Ishikawa (cell line): ENCODE measurements around the gene ZBTB18.
A peak's percentile ranks its signal among the peaks of the same experiment; 100 is the strongest.

Experiments
- CEBPB ChIP-seq: IDR thresholded peaks from 2 replicates; pipeline ENCODE4 v1.6.1; 2012
- CREB1 ChIP-seq: IDR thresholded peaks from 2 replicates; pipeline ENCODE4 v1.6.1; 2012; ENCODE audit warnings: low read depth
- EGR1 ChIP-seq: IDR thresholded peaks from 2 replicates; pipeline ENCODE4 v1.6.1; 2012
- EP300 ChIP-seq: IDR thresholded peaks from 2 replicates; pipeline ENCODE4 v1.6.1; 2012; ENCODE audit warnings: borderline replicate concordance
- FOXM1 ChIP-seq: IDR thresholded peaks from 2 replicates; pipeline ENCODE4 v1.6.1; 2012; ENCODE audit warnings: low read depth, borderline replicate concordance
- NFIC ChIP-seq: IDR thresholded peaks from 2 replicates; pipeline ENCODE4 v1.6.1; 2012
- RAD21 ChIP-seq: IDR thresholded peaks from 2 replicates; pipeline ENCODE4 v1.6.1; 2012; ENCODE audit warnings: low read depth
- REST ChIP-seq: IDR thresholded peaks from 2 replicates; pipeline ENCODE4 v1.6.1; 2012; ENCODE audit warnings: low read depth, mild to moderate bottlenecking
- TAF1 ChIP-seq: IDR thresholded peaks from 2 replicates; pipeline ENCODE4 v1.6.1; 2012; ENCODE audit warnings: low read depth, mild to moderate bottlenecking
- TCF12 ChIP-seq: IDR thresholded peaks from 2 replicates; pipeline ENCODE4 v1.6.1; 2012; ENCODE audit warnings: low read depth
- TEAD4 ChIP-seq: IDR thresholded peaks from 2 replicates; pipeline ENCODE4 v1.6.1; 2012
- USF1 ChIP-seq: IDR thresholded peaks from 2 replicates; pipeline ENCODE4 v1.6.1; 2012
- YY1 ChIP-seq: IDR thresholded peaks from 2 replicates; pipeline ENCODE4 v1.6.1; 2012; ENCODE audit warnings: low read depth
- ZBTB7A ChIP-seq: IDR thresholded peaks from 2 replicates; pipeline ENCODE4 v1.6.1; 2012; ENCODE audit warnings: low read depth
- TF ChIP-seq, protein P1 (sequence below): IDR thresholded peaks from 2 replicates; pipeline ENCODE4 v1.6.1; 2012

ZBTB18 gene

GRCh38 chr1:244047621-244048255 is 3.3 kb upstream of the ZBTB18 start:
- TF ChIP-seq, protein P1, sequence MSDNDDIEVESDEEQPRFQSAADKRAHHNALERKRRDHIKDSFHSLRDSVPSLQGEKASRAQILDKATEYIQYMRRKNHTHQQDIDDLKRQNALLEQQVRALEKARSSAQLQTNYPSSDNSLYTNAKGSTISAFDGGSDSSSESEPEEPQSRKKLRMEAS: peak; percentile 26; the same call in 1 of the 2 replicates
- TF ChIP-seq FOXM1 (no peak), TCF12 (peak; percentile 41; the same call in 1 of the 2 replicates)

DNA sequence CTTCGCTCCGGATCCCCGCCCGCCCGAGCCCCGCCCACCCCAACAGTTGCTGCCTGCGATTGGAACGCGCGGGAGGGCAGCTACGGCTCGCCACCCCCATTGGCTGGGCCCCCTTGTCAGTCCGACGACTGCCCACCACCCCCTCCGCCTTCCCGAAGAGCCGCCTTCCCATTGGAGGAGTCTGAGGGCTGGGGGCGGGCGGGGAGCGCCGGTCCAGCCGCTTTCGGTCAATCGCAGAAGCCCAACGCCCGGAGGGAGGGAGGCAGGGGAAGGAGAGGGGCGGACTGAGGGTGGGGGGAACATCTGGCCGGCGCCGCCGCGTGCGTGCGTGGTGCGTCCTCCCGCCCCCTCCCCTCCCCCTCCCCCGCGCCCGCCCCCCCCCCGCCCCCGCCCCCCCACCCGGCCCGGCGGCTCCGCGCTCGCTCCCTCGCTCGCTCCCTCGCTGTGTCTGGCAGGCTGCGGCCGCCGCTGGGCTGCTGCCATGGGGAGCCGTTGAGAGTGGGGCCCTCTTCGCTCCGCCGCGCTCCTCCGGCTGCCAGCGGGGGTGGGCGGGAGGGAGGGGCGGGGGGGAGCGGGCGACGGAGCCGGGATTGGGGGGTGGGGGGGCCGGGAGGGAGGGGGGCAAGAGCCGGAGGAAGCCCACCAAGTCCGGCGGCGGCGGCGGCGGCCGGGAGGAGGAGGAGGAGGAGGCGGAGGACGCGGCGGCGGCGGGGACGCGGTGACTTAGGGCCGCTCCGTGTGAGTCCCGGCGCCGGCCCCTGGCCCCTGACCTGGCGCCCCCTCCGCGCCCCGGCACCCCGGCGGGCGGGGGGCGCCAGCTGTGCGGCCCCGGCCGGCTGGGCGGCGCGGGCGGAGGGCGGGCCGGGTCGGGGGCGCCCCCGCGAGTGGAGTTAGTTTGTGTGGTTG is 2.6 kb upstream of the ZBTB18 start:
- 0 out of 2 replicates have a peak, but pooled peaks have one; percentile 10 for TF ChIP-seq ZBTB7A
- no peak for TF ChIP-seq FOXM1
- TF ChIP-seq, protein P1: no peak

DNA sequence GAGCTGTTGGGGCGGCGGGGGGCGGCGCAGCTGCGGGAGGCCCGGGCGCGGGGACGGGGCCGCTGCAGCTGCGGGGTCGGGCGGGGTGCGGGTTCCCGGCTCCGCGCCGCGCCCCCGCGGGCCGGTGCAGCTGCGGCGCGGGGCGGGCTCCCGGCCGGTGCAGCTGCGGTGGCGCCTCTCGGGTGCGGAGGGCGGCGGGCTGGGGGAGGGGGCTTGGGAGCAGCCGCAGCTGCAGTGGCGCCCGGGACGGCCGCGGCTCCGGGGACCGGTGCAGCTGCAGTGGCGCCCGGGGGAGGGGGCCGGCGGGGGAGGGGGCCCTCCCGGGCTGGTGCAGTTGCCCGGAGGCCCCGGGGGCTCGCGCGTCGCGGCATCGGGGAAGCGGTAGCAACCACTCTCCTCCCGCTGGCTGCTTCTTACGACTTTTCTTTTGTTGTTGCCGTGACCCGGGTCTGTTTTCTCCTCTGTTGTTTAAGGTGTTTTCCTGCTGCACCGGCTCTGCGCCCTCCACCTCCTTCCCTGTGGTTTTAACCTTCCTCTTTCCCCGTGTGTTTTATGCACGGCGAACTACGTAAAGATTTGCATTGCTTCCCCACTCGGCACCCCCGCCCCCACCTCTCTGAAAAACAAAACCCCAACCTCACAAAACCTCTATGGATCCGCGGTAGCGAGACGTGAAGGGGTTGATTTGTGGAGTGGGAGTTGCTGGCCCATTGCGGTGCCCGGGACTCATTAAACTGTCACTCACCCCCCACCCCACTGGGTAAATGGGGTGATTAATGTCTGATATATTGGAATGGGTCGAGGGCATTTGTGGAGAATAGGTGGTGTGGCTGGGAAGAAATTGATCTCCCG is 1.7 kb upstream of the ZBTB18 start:
- TF ChIP-seq, protein P1: no peak
- TF ChIP-seq TEAD4 (no peak), TAF1 (no peak), EGR1 (no peak), NFIC (no peak), EP300 (no peak), FOXM1 (no peak), YY1 (no peak), CREB1 (no peak)

DNA sequence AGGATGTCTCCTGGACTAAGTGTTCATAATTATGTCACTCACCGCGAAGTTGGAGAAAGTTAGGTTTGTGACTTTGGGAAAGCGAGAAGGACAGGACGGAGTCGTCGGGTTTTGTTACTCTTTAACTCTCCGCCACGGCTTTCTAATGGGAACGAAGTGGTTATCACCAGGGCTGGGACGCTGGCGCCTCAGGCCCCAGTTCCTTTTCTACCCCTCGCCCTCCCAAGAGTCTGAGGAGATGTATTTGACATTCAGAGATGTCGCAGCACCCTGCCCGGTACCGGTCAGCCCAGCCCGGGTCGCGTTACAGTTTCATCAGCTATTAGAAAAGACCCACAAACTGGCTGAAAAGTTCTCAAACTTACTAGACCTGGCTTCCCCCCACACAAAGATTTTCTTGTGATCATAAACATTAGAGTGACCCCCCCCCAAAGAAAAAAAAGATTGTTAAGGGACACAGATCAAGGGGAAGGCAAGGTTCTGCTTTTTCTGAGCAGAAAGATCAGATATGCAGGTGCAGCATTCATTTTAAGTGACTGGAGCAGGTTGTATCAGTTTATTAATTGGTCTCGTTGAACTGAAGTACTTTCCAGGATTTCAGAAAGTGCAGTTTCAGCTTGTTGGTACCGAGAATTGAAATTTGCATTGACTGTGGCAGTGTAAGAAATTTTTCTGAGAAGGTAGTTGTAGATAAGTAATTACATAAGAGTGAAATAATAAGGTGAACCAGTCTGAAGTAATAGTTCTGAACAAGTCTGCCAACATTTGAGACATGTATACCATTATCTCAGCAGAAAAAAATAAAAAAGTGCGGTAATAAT is 859 bp upstream of the ZBTB18 start:
- TF ChIP-seq FOXM1: no peak
- TF ChIP-seq TAF1: no peak
- TF ChIP-seq EGR1: no peak
- TF ChIP-seq USF1: no peak
- TF ChIP-seq EP300: no peak
- TF ChIP-seq CEBPB: no peak
- no peak for TF ChIP-seq REST
- TF ChIP-seq ZBTB7A: no peak
- no peak for TF ChIP-seq YY1

DNA sequence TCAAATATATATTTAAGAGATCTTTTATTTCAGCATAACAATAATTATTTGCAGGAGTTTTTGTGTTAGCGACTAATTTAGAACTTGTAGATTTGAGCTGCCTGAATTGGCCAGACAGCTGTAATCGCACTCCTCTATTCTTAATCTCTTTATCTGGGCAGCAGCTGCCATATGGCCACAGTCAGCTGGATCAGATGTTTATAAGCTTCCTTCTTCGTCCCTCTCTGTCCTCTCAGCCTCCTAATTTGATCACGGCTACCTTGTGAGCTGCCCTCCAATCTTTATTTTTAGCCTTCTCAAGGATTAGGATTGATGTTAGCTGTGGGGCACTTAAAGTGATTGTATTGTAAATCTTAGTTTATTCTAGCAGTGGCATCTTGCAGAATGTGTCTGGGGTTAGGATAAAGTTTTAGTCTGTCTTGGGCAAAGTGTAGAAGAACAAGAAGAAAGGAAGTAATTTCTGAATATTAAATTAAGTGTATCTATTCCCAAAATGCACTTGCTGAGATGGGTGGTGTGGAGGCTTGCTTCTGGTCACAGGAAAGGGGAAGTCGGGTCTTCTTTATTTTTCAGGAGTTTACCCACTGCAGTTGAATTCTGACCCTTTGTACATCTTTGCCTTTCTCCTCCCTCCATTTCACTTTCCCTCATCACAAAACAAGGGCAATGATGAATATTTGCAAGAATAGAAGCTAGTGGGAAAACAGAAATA is 1.1 kb downstream of the ZBTB18 start:
- TF ChIP-seq USF1 (no peak), EP300 (no peak), NFIC (no peak), TEAD4 (no peak), YY1 (no peak), EGR1 (no peak), ZBTB7A (no peak), TAF1 (no peak), FOXM1 (no peak), TCF12 (no peak), CEBPB (no peak), RAD21 (no peak), REST (no peak), CREB1 (no peak)
- TF ChIP-seq, protein P1: no peak
